Measurements from ENCODE around the gene PRKAR2A. TPM values are rescaled to one million over a fixed set of nuclear protein-coding genes. Genes with fewer than 3 reads are reported as not detected.
"Not testable (repeated sequence)": the region's sequence is repeated elsewhere in the genome, so short reads cannot be mapped to it uniquely, and the experiment has no call there.

PRKAR2A gene
- total and polyA plus RNA-seq, 11 donors = 10.6 to 71.6 (median 42.8) TPM

DNA sequence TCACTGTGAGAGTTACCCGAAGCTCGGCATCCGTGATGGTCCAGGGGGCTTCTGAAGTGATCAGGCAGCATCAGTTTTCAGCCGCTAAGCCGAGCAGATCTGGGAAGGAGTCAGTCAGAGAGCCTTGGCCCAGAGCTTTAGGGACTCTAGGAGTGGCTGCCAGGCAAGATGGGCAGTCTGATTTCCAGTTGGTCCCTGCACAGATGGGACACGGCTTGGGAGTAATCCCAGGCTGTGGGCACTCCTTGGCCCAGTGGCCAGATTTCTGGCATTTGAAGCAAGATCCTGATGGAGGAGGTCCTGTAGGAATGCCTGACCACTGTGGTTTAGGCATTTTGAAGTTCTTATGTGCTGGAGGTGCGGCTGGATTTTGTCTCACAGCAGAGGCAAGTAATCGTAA, 120.2 kb downstream of the PRKAR2A start:
- Histone ChIP-seq H3K4me3 (no peak overlapping the region), H3K27ac (no peak overlapping the region), H3K36me3 (no peaks in the 10 kb centered on the region), H3K27me3 (no peaks in the 10 kb centered on the region), H3K4me1 (no peaks in the 10 kb centered on the region), H3K9me3 (no peaks in the 10 kb centered on the region)
- 92 to 98% (median 95%) methylated on average over 7 to 8 of the region's 8 CpGs for whole genome bisulfite sequencing, 4 donors
- DNase-seq = no peak
- no peak for TF ChIP-seq POLR2A (IDR thresholded peaks at IDR 0.05)
- TF ChIP-seq, protein P1, sequence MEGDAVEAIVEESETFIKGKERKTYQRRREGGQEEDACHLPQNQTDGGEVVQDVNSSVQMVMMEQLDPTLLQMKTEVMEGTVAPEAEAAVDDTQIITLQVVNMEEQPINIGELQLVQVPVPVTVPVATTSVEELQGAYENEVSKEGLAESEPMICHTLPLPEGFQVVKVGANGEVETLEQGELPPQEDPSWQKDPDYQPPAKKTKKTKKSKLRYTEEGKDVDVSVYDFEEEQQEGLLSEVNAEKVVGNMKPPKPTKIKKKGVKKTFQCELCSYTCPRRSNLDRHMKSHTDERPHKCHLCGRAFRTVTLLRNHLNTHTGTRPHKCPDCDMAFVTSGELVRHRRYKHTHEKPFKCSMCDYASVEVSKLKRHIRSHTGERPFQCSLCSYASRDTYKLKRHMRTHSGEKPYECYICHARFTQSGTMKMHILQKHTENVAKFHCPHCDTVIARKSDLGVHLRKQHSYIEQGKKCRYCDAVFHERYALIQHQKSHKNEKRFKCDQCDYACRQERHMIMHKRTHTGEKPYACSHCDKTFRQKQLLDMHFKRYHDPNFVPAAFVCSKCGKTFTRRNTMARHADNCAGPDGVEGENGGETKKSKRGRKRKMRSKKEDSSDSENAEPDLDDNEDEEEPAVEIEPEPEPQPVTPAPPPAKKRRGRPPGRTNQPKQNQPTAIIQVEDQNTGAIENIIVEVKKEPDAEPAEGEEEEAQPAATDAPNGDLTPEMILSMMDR (IDR thresholded peaks at IDR 0.05) = no peak
- no peak for ATAC-seq
- intact Hi-C loops (cut with DNase I) = no loop called here

DNA sequence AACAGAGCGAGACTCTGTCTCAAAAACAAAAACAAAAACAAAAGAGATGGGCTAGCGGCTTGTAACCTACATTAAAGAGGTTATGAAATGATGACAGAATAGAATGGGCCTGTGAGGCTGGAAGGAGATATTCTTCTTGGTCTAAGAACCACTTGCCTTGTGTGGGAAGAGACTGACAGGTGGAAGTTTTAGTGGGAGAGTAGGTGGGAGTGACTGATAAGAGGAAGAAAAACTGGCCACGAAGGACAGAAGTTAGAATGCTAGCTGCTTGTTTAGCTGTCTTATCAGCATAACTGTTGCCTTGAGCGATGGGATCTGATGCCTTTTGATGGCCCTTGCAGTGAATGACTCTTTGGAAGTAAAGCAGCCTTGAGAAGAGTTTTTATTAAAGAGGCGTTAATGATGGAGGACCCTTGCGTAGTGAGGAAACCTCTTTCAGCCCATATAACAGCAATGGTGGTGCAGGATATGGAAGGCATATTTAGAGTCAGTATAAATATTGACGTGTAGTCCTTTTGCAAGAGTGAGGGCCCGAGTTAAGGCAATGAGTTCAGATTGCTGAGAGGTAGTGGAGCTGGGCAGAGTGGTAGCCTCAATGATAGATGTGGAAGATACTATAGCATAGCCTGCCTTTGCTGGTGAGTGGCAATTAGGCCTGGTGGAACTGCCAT, 122.4 kb downstream of the PRKAR2A start:
- H3K9me3 ChIP-seq; H3K4me1 ChIP-seq; DNase-seq; H3K4me3 ChIP-seq; ATAC-seq; H3K27ac ChIP-seq; intact Hi-C loops (cut with DNase I); H3K27me3 ChIP-seq; H3K36me3 ChIP-seq: not testable (repeated sequence)
- WGBS, 4 donors = 91 to 93% (median 92%) methylated on average over 8 of the region's 8 CpGs

DNA sequence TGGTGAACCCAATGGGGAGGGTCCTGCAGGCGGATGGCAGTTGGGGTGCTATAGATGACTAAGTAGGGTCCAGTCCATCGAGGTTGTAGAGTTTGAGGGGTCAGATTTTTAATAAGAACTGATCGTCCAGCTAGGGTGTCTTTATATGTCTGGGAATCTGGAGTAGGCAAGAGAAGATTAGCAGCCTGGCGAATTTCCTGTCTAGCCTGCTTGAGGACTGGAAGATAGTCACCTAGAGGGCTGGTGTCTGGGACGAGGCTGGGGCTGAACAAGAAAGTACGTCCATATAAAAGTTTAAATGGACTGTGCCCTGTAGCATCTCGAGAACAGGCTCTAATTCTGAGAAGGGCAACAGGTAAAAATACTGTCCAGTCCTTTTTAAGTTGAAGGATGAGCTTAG, 123.9 kb downstream of the PRKAR2A start:
- no peak for TF ChIP-seq POLR2A (IDR thresholded peaks at IDR 0.05)
- TF ChIP-seq, protein P1 (IDR thresholded peaks at IDR 0.05) = no peak
- WGBS, 4 donors = 88 to 92% (median 90%) methylated on average over 7 of the region's 7 CpGs
- ATAC-seq (no peak), DNase-seq (no peak)
- H3K4me3 ChIP-seq = no peak overlapping the region
- H3K27me3 ChIP-seq = no peaks in the 10 kb centered on the region
- H3K9me3 ChIP-seq = no peaks in the 10 kb centered on the region
- intact Hi-C loops (cut with DNase I) = no loop called here
- H3K4me1 ChIP-seq = no peaks in the 10 kb centered on the region
- H3K36me3 ChIP-seq = no peaks in the 10 kb centered on the region
- no peak overlapping the region for H3K27ac ChIP-seq

DNA sequence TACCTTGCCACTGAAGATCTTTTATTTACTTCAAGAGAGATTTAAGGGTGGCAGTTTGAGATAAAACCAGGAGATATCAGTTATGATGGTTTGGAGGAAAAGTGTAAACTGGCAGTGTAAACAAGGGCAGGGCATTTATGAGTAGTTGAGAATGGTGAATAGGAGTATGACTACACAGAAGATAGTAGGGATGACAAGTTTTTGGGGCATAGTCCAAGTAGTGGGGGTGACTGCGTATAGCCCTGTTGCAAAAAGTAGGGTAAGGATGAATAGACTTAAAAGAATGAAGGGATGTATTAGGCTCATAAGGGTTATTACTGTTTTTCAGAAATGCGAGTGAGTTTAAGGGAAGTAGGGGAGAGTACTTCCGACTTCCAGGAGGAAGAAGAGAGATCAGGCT, 124.4 kb downstream of the PRKAR2A start:
- H3K27ac ChIP-seq; H3K36me3 ChIP-seq; H3K27me3 ChIP-seq; H3K9me3 ChIP-seq; intact Hi-C loops (cut with DNase I); H3K4me1 ChIP-seq; H3K4me3 ChIP-seq; ATAC-seq; DNase-seq: not testable (repeated sequence)
- 76 to 84% (median 82%) methylated on average over 3 of the region's 3 CpGs for WGBS, 4 donors

DNA sequence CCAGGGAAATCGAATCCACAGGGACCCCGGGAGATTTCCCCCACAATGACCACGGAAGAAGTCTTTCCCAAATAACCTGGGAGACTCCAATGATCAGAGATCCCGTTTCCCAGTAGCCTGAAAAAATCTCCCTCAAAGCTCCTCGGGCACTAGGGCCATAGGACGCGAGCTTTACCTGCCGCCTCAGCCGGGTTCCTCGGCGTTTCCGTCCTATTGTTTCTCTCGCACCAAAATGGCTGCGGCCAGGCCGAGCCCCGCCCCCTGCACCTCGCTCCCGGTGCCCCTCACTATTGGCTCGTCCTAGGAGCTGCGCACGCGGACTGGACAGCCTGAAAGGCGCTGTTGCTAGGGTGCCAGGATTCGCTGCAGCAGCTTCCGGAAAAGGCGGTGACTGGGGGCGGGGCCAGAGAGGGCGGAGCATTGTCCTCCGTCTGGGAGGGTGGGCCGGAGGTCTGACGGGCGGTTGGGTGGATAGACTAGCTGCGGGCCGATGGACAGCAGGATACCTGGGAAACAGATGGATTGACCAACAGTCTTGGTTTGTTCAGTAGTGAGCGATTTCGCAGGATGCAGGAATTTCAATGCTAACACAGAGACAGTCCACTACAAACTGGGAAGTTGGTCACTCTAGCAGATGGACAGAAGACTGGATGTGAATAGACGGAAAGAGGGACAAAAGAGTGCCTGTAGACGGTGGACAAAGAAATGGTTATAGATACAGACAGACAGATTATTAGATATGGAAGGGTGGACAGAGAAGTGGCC, 130.5 kb downstream of the PRKAR2A start, which contains the start of gene IP6K2:
Gene IP6K2 (minus strand): TSS at position 240 of the 765 bp plus-strand sequence. CDS start 21,930 bp downstream, outside the sequence.
- intact Hi-C loops (cut with DNase I) = loop anchor here in 1 of 10 donors (2.0 kb wide), 1 partner anchor 24 kb away; no protein-coding TSS in a partner anchor
- TF ChIP-seq POLR2A (IDR thresholded peaks at IDR 0.05) = peak in 1 of 2 donors; percentile 90
- TF ChIP-seq, protein P1 (IDR thresholded peaks at IDR 0.05) = peak in 1 of 12 donors; percentile 23
- Histone ChIP-seq H3K4me1 (peaks cover 0 to 43% (median 35%) of the 10 kb centered on the region in 12 donors), H3K27me3 (no peaks in the 10 kb centered on the region), H3K36me3 (peaks cover 0 to 31% (median 23%) of the 10 kb centered on the region in 9 donors), H3K27ac (peak within 1 kb of the TSS; percentile 75 to 92 (median 87)), H3K4me3 (peak within 1 kb of the TSS; percentile 65 to 98 (median 79)), H3K9me3 (no peaks in the 10 kb centered on the region)
- 3 to 7% (median 4%) methylated on average over 22 to 38 of the region's 38 CpGs for WGBS, 4 donors
- ATAC-seq (peak; percentile 99 to 100 (median 100)), DNase-seq (peak; percentile 99 to 100 (median 99))
